Measurements from ENCODE around the gene ZNF579. TPM values are rescaled to one million over a fixed set of nuclear protein-coding genes. Genes with fewer than 3 reads are reported as not detected.

Gene ZNF579
- polyA plus RNA-seq, 2 of the 4 experiments (the other 2 are of a cell fraction): 6.5 to 16.2 TPM

- POLR2A ChIA-PET: interaction anchor here (0.6 to 2.7 kb wide), 7 partner anchors 13 to 537 kb away, joined by 3 to 44 read pairs (median 13); partner anchors contain the start of gene ZNF628
- 19% methylated on average over 5 of the region's 15 CpGs for WGBS (ENCODE audit: missing lambda C conversion rate)
- Histone ChIP-seq H3K27ac (peak overlapping the region; percentile 95 to 96), H3K9me3 (no peaks in the 10 kb centered on the region), H3K4me2 (peak overlapping the region; percentile 81), H3K4me1 (peaks cover 20% of the 10 kb centered on the region), H3K4me3 (peak overlapping the region; percentile 69)
- peak in 1 of 2 experiments; percentile 57 for DNase-seq (ENCODE audit: low read depth in 1 of 2, low spot score in 1 of 2)
- CTCF ChIA-PET: interaction anchor here (1.5 to 16.7 kb wide), 3 partner anchors 17 to 90 kb away, joined by 3 to 348 read pairs (median 8); no protein-coding TSS in a partner anchor
- ATAC-seq: no peak; a peak in 1 of 6 replicates
- TF ChIP-seq BHLHE40 (IDR thresholded peaks at IDR 0.05; ENCODE audit: low read depth, low read length) (no peak), POLR2A (IDR thresholded peaks at IDR 0.05; ENCODE audit: low read length) (peak; percentile 20; the same call in 1 of the 2 replicates), CBX8 (IDR thresholded peaks at IDR 0.05) (no peak)
- FAIRE-seq: no peak
Observed at GRCh38 chr19:55600662-55601028, 20.0 kb upstream of the ZNF579 start.

GRCh38 chr19:55599842-55600661 lies 19.4 kb upstream of the ZNF579 start, which contains the start of gene ZNF524:
TSS of gene ZNF524 (plus strand) at chr19:55600288. CDS start at chr19:55602113, 1,825 bp downstream.
- no peak for FAIRE-seq
- 1% methylated on average over 45 of the region's 97 CpGs for WGBS (ENCODE audit: missing lambda C conversion rate)
- ChIA-PET CTCF (interaction anchor here (0.6 to 16.7 kb wide), 11 partner anchors 15 to 467 kb away, joined by 3 to 348 read pairs (median 3); no protein-coding TSS in a partner anchor), POLR2A (interaction anchor here (0.6 to 2.7 kb wide), 25 partner anchors 12 to 537 kb away, joined by 3 to 44 read pairs (median 7); partner anchors contain the start of genes HSPBP1, ISOC2, U2AF2 and UBE2S)
- peak; percentile 87 to 94 for DNase-seq (ENCODE audit: low read depth in 1 of 2, low spot score in 1 of 2)
- no peak for TF ChIP-seq HEYL (CRISPR knock-in tag; IDR thresholded peaks at IDR 0.05)
- TF ChIP-seq PBX3 (IDR thresholded peaks at IDR 0.05): no peak; the same call in 1 of the 2 replicates
- peak; percentile 69; the same call in 1 of the 2 replicates for TF ChIP-seq RFX5 (IDR thresholded peaks at IDR 0.05)
- TF ChIP-seq, protein P1, sequence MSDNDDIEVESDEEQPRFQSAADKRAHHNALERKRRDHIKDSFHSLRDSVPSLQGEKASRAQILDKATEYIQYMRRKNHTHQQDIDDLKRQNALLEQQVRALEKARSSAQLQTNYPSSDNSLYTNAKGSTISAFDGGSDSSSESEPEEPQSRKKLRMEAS (IDR thresholded peaks at IDR 0.05): peak; percentile 72
- TF ChIP-seq ELK1 (IDR thresholded peaks at IDR 0.05; ENCODE audit: low read depth, low read length): 0 out of 2 replicates have a peak, but pooled peaks have one; percentile 13
- peak; percentile 73 for TF ChIP-seq E2F6 (IDR thresholded peaks at IDR 0.05; ENCODE audit: borderline replicate concordance, low read depth)
- peak; percentile 78; the same call in 1 of the 2 replicates for TF ChIP-seq RARB (CRISPR knock-in tag; IDR thresholded peaks at IDR 0.05)
- TF ChIP-seq ESRRA (IDR thresholded peaks at IDR 0.05; ENCODE audit: borderline replicate concordance, low read length): no peak
- peak in 1 of 2 experiments; percentile 65; a peak in 4 of 5 replicates for TF ChIP-seq JUN (IDR thresholded peaks at IDR 0.05)
- TF ChIP-seq TP53 (CRISPR knock-in tag; IDR thresholded peaks at IDR 0.05): peak; percentile 83; the same call in 1 of the 2 replicates
- 0 out of 2 replicates have a peak, but pooled peaks have one; percentile 9 for TF ChIP-seq EHF (CRISPR knock-in tag; IDR thresholded peaks at IDR 0.05)
- TF ChIP-seq GATA3 (IDR thresholded peaks at IDR 0.05; ENCODE audit: borderline replicate concordance): peak; percentile 26; the same call in 1 of the 2 replicates
- TF ChIP-seq CEBPB (IDR thresholded peaks at IDR 0.05): no peak
- TF ChIP-seq REST (IDR thresholded peaks at IDR 0.05): peak; percentile 45; the same call in 1 of the 2 replicates
- no peak for TF ChIP-seq FOXS1 (CRISPR knock-in tag; IDR thresholded peaks at IDR 0.05)
- peak; percentile 33 for TF ChIP-seq POLR2A (IDR thresholded peaks at IDR 0.05; ENCODE audit: low read length)
- 0 out of 2 replicates have a peak, but pooled peaks have one; percentile 34 for TF ChIP-seq MAZ (IDR thresholded peaks at IDR 0.05; ENCODE audit: borderline replicate concordance, low read depth, low read length)
- TF ChIP-seq HOXB13 (CRISPR knock-in tag; IDR thresholded peaks at IDR 0.05; ENCODE audit: low read depth): peak; percentile 77; the same call in 1 of the 2 replicates
- H3K4me1 ChIP-seq: peaks cover 20% of the 10 kb centered on the region
- peak within 1 kb of the TSS; percentile 81 for H3K4me2 ChIP-seq
- H3K27ac ChIP-seq: peak within 1 kb of the TSS; percentile 95 to 96
- no peaks in the 10 kb centered on the region for H3K9me3 ChIP-seq
- H3K4me3 ChIP-seq: peak within 1 kb of the TSS; percentile 69
- peak; percentile 70 to 78 for ATAC-seq

All from A549 (cell line).